B cell (primary cell): ENCODE measurements around the gene C6orf15. TPM values are rescaled to one million over a fixed set of nuclear protein-coding genes. Genes with fewer than 3 reads are reported as not detected.

Experiments
- ATAC-seq: fragments of 200-7000 bp; cut with Tn5 transposase; one replicate; pipeline ENCODE4 v1.10.0; 2021; ENCODE audit warnings: low read depth, mild to moderate bottlenecking, moderate number of reproducible peaks, moderate library complexity
- CTCF ChIA-PET: fragments of 350-600 bp; sonication (Branson Sonifier 250); formaldehyde crosslinking; loops from one replicate; lab custom pipeline; 2021; ENCODE audit warnings: antibody characterized with exemption, inconsistent platforms; lab: Charles Lee
- POLR2A ChIA-PET: fragments of 350-600 bp; sonication (Branson Sonifier 250); formaldehyde crosslinking; loops from one replicate; lab custom pipeline; 2021; ENCODE audit warnings: antibody characterized with exemption; lab: Charles Lee
- DNase-seq: peaks from one replicate; pipeline ENCODE4 v3.0.0; 2013
- H2AFZ ChIP-seq: 2 replicates; pipeline ENCODE4 v1.6.1; 2012; ENCODE audit warnings: mild to moderate bottlenecking, low read depth, low read length; ENCODE audit not compliant: insufficient read depth, poor library complexity, severe bottlenecking
- H3K27ac ChIP-seq, 2 donors: 1 replicate in 1 of 2; 2 replicates in 1 of 2; pipeline ENCODE4 v1.5.1; 2012 to 2013; ENCODE audit warnings: low read length in 2 of 2, mild to moderate bottlenecking in 2 of 2, moderate library complexity in 1 of 2
- H3K27me3 ChIP-seq, 4 experiments: fragments of 200-600 bp in 1 of 4; sonication (generic) in 1 of 4; replicated peaks in 1 of 4; 1 replicate in 2 of 4; 2 replicates in 2 of 4; pipeline versions ENCODE4 v1.6.1 to v1.7.0; 2013 to 2016; ENCODE audit warnings: low read length in 3 of 4, mild to moderate bottlenecking in 2 of 4, mixed read lengths in 1 of 4, moderate library complexity in 1 of 4; ENCODE audit not compliant: insufficient read depth in 4 of 4, control insufficient read depth in 3 of 4; ENCODE audit errors: control extremely low read depth in 1 of 4
- H3K36me3 ChIP-seq, 2 experiments: replicated peaks in 1 of 2; 1 replicate in 1 of 2; 2 replicates in 1 of 2; pipeline versions ENCODE4 v1.6.1 to v1.7.1; 2013; ENCODE audit warnings: low read length in 1 of 2; ENCODE audit not compliant: insufficient read depth in 2 of 2, control insufficient read depth in 1 of 2; ENCODE audit errors: control extremely low read depth in 1 of 2, extremely low read depth in 1 of 2
- H3K4me1 ChIP-seq, 2 donors: fragments of 200-600 bp in 1 of 2; sonication (generic) in 1 of 2; 1 replicate in 1 of 2; 2 replicates in 1 of 2; pipeline versions ENCODE4 v1.5.1 to v1.6.1; 2013 to 2017; ENCODE audit warnings: low read length in 2 of 2; ENCODE audit not compliant: control insufficient read depth in 2 of 2, insufficient read depth in 2 of 2
- H3K4me2 ChIP-seq: replicated peaks from 2 replicates; pipeline ENCODE3; 2012; ENCODE audit warnings: mild to moderate bottlenecking, low read depth, low read length; ENCODE audit not compliant: poor library complexity, severe bottlenecking
- H3K4me3 ChIP-seq, 5 experiments: fragments of 200-600 bp in 1 of 5; sonication (generic) in 1 of 5; 1 replicate in 3 of 5; 2 replicates in 2 of 5; pipeline versions ENCODE4 v1.5.1 to v1.7.0; 2011 to 2016; ENCODE audit warnings: low read length in 4 of 5, mild to moderate bottlenecking in 4 of 5, low read depth in 2 of 5, control low read depth in 1 of 5, moderate library complexity in 1 of 5; ENCODE audit not compliant: insufficient read depth in 1 of 5; ENCODE audit errors: control extremely low read depth in 1 of 5, extremely low read depth in 1 of 5
- H3K79me2 ChIP-seq: fragments of 200-600 bp; sonication (generic); one replicate; pipeline ENCODE4 v1.6.0; 2016; ENCODE audit warnings: low read length; ENCODE audit not compliant: control insufficient read depth, insufficient read depth
- H3K9ac ChIP-seq: fragments of 200-600 bp; sonication (generic); 2 replicates; pipeline ENCODE4 v1.6.1; 2017; ENCODE audit warnings: mild to moderate bottlenecking, low read length, moderate library complexity
- H3K9me3 ChIP-seq, 3 donors: one replicate each; pipeline versions ENCODE4 v1.6.1 to v1.7.1; 2013; ENCODE audit warnings: low read length in 2 of 3; ENCODE audit not compliant: control insufficient read depth in 2 of 3, insufficient read depth in 1 of 3; ENCODE audit errors: control extremely low read depth in 1 of 3
- H4K20me1 ChIP-seq: 2 replicates; pipeline ENCODE4 v1.6.0; 2012; ENCODE audit warnings: mild to moderate bottlenecking, low read length; ENCODE audit not compliant: insufficient read depth, control insufficient read depth, poor library complexity, severe bottlenecking
- H3K27ac Mint-ChIP-seq: one replicate; pipeline ENCODE4 v1.8.0; 2021; ENCODE audit warnings: mixed read lengths
- H3K27me3 Mint-ChIP-seq: one replicate; pipeline ENCODE4 v1.8.0; 2021; ENCODE audit warnings: mixed read lengths
- H3K4me1 Mint-ChIP-seq: one replicate; pipeline ENCODE4 v1.8.0; 2021; ENCODE audit warnings: mixed read lengths
- H3K4me3 Mint-ChIP-seq: one replicate; pipeline ENCODE4 v1.8.0; 2021; ENCODE audit warnings: mixed read lengths
- H3K9me3 Mint-ChIP-seq: one replicate; pipeline ENCODE4 v1.8.0; 2022; ENCODE audit warnings: mixed read lengths; ENCODE audit not compliant: insufficient read depth
- CTCF ChIP-seq: fragments of 200-600 bp; IDR thresholded peaks from one replicate; pipeline ENCODE4 v1.8.0; 2022; ENCODE audit warnings: antibody characterized with exemption, mild to moderate bottlenecking
- EZH2 ChIP-seq: IDR thresholded peaks from 2 replicates; pipeline ENCODE4 v1.6.1; 2012; ENCODE audit warnings: borderline replicate concordance, low read depth, mild to moderate bottlenecking, moderate library complexity, low read length; ENCODE audit not compliant: insufficient read depth, poor library complexity, severe bottlenecking
- WGBS: methylation state at CpG from one replicate; pipeline ENCODE4 v1.1.5; 2013; ENCODE audit warnings: missing lambda C conversion rate; ENCODE audit not compliant: insufficient coverage; 5-methylcytosine and 5-hydroxymethylcytosine counted together
- intact Hi-C: fragments of 100-400 bp; cut with micrococcal nuclease; formaldehyde crosslinking; loops from one replicate; pipeline ENCODE4 v1.10.0; 2022
- polyA plus RNA-seq: library from polyadenylated mRNA; depleted of rRNA; stranded (reverse); fragments of >200 nt; gene quantifications from 2 replicates; pipeline ENCODE4 v1.2.3, GENCODE V29; 2012
- total RNA-seq, 2 donors: library from RNA; stranded (reverse); fragments of 120-200 nt in 1 of 2; gene quantifications; 1 replicate in 1 of 2; 2 replicates in 1 of 2; pipeline versions ENCODE4 v1.2.3 to v1.2.4, GENCODE V29; 2013 to 2022

C6orf15 gene
- total and polyA plus RNA-seq, 2 donors (not counting 1 experiment from before 2014, with no cell fraction given) = not detected

GRCh38 chr6:31157513-31158139, 45.3 kb upstream of the C6orf15 start, which contains the start of gene CCHCR1:
Gene CCHCR1 (minus strand): TSS chr6:31157802. CDS start chr6:31157600, 202 bp downstream.
- Mint-ChIP-seq H3K27me3 (no peaks in the 10 kb centered on the region), H3K4me3 (peak within 1 kb of the TSS; percentile 87), H3K4me1 (peaks cover 30% of the 10 kb centered on the region), H3K27ac (peak within 1 kb of the TSS; percentile 73), H3K9me3 (no peaks in the 10 kb centered on the region)
- H3K27ac ChIP-seq = peak within 1 kb of the TSS; percentile 53 to 77
- H3K4me1 ChIP-seq = peaks cover 13 to 22% of the 10 kb centered on the region in 2 donors
- POLR2A ChIA-PET = interaction anchor here (0.9 to 1.8 kb wide), 6 partner anchors 12 to 542 kb away, joined by 3 to 4 read pairs (median 3); no protein-coding TSS in a partner anchor
- WGBS = 11% methylated on average over 11 of the region's 14 CpGs
- H4K20me1 ChIP-seq = no peaks in the 10 kb centered on the region
- peaks cover 5% of the 10 kb centered on the region for H3K79me2 ChIP-seq
- H3K27me3 ChIP-seq = no peaks in the 10 kb centered on the region
- DNase-seq (no peak), ATAC-seq (no peak)
- H3K9ac ChIP-seq = peak within 1 kb of the TSS; percentile 78
- peak within 1 kb of the TSS; percentile 95 for H2AFZ ChIP-seq
- intact Hi-C loops = loop anchor here (1.0 to 10.0 kb wide), 8 partner anchors 20 to 541 kb away; partner anchors contain the start of genes HLA-B, HLA-C, MRPS18B and PPP1R10
- H3K36me3 ChIP-seq = peaks cover 0 to 6% of the 10 kb centered on the region in 2 experiments
- TF ChIP-seq EZH2 (no peak), CTCF (no peak)
- no peaks in the 10 kb centered on the region for H3K9me3 ChIP-seq
- peak within 1 kb of the TSS; percentile 1 to 90 (median 88) for H3K4me3 ChIP-seq
- CTCF ChIA-PET = interaction anchor here (1.1 to 1.5 kb wide), 6 partner anchors 12 to 242 kb away, joined by 3 to 4 read pairs (median 4); no protein-coding TSS in a partner anchor
- H3K4me2 ChIP-seq = peak within 1 kb of the TSS; percentile 86

- Histone ChIP-seq H3K4me3 (no peak overlapping the region), H3K27ac (no peak overlapping the region), H2AFZ (no peak overlapping the region), H3K79me2 (peaks cover 5% of the 10 kb centered on the region), H3K27me3 (no peaks in the 10 kb centered on the region), H4K20me1 (no peaks in the 10 kb centered on the region), H3K4me1 (peaks cover 13 to 22% of the 10 kb centered on the region in 2 donors), H3K9ac (no peak overlapping the region), H3K36me3 (peaks cover 0 to 6% of the 10 kb centered on the region in 2 experiments), H3K9me3 (no peaks in the 10 kb centered on the region), H3K4me2 (no peak overlapping the region)
- ChIA-PET POLR2A (no interaction called here), CTCF (no interaction called here)
- Mint-ChIP-seq H3K4me1 (peaks cover 30% of the 10 kb centered on the region), H3K9me3 (no peaks in the 10 kb centered on the region), H3K4me3 (peak overlapping the region; percentile 87), H3K27me3 (no peaks in the 10 kb centered on the region), H3K27ac (no peak overlapping the region)
- TF ChIP-seq CTCF (no peak), EZH2 (no peak)
- 93% methylated on average over 6 of the region's 7 CpGs for WGBS
- DNase-seq (no peak), ATAC-seq (no peak)
- intact Hi-C loops = loop anchor here (10.0 kb wide), 1 partner anchor 308 kb away; no protein-coding TSS in a partner anchor
Measured at GRCh38 chr6:31156641-31157040, 44.3 kb upstream of the C6orf15 start.
